Spinal cord (tissue), 10 donors: ENCODE data around the gene SRF. TPM values are rescaled to one million over a fixed set of nuclear protein-coding genes. Genes with fewer than 3 reads are reported as not detected.
A peak's percentile ranks its signal among the peaks of the same experiment; 100 is the strongest.

Source experiments
- DNase-seq, 6 donors: peaks; one replicate each; pipeline versions ENCODE4 v3.0.0 to v3.0.0-alpha.2; 2013 to 2015; ENCODE audit warnings: low spot score in 6 of 6, low read depth in 4 of 6
- H3K27ac ChIP-seq: one replicate; pipeline ENCODE4 v1.5.1; 2013; ENCODE audit warnings: low read depth, low read length, control low read depth
- H3K27me3 ChIP-seq: one replicate; pipeline ENCODE4 v1.6.1; 2013; ENCODE audit warnings: low read length; ENCODE audit not compliant: control insufficient read depth, insufficient read depth
- H3K36me3 ChIP-seq: one replicate; pipeline ENCODE4 v1.6.1; 2013; ENCODE audit warnings: low read length; ENCODE audit not compliant: control insufficient read depth, insufficient read depth
- H3K4me1 ChIP-seq: one replicate; pipeline ENCODE4 v1.6.1; 2013; ENCODE audit warnings: low read length; ENCODE audit not compliant: control insufficient read depth, insufficient read depth
- H3K4me3 ChIP-seq: one replicate; pipeline ENCODE4 v1.5.1; 2013; ENCODE audit warnings: low read depth, low read length, control low read depth
- H3K9me3 ChIP-seq: one replicate; pipeline ENCODE4 v1.6.1; 2013; ENCODE audit warnings: low read length; ENCODE audit not compliant: control insufficient read depth, insufficient read depth
- WGBS: methylation state at CpG from one replicate; pipeline ENCODE4 v1.1.5; 2013; ENCODE audit warnings: missing lambda C conversion rate; ENCODE audit not compliant: insufficient coverage; 5-methylcytosine and 5-hydroxymethylcytosine counted together
- polyA plus RNA-seq, 2 donors: library from polyadenylated mRNA; unstranded; fragments of 120-200 nt; gene quantifications; one replicate each; pipeline ENCODE4 v1.2.1, GENCODE V29; 2013; ENCODE audit not compliant: insufficient read length in 2 of 2
- total RNA-seq, 2 donors: library from RNA; depleted of rRNA in 1 of 2; stranded (reverse); fragments of 120-200 nt in 1 of 2; fragments of >200 nt in 1 of 2; gene quantifications; one replicate each; pipeline versions ENCODE4 v1.2.3 to v1.2.4, GENCODE V29; 2013 to 2014
- donor health status: healthy.

The SRF gene
- total and polyA plus RNA-seq, 4 donors, result 6.8 to 21.7 (median 18.9) TPM

DNA sequence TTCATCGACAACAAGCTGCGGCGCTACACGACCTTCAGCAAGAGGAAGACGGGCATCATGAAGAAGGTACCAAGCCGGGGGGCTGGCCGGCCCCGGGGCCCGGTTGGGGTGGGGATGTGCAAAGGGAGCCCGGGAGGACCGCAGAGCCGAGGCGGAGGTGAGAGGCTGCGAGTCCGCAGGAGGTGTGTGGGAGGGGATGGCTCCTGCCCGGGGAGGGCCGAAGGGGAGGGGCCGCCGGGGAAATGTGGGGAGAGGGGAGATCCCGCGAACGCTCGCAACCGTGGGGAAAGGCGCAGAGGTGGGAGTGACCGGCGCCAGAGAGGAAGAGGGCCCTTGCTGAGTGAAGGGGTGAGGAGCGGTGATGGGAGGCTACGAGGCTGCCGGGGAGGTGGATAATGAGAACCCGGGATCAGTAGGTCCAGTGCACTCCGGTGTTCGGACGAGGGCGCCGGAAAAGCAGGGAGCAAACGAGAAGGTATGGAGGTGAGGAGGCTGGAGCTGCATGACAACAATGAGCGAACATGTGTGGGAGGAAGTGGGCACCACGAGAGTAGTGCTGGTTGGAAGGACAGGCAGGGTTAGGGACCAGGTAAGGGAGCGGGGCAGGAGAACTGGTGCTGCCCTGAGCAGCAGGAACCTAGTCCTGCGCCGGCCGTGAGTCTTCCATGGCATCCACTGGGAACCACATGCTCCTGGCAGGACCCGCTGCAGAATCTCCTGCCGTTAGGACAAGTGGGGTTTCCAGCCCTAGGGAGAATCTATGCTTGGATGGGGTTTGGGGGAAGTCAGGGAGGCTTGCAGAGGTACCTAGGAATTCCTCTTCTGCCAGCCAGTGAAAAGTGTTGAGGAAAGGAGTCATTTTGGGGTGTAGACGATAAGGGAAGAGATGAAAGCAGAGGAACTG, 1.3 kb downstream of the SRF start:
- Histone ChIP-seq H3K36me3 (peaks cover 26% of the 10 kb centered on the region), H3K4me1 (peaks cover 45% of the 10 kb centered on the region), H3K9me3 (no peaks in the 10 kb centered on the region), H3K4me3 (peak overlapping the region; percentile 78), H3K27me3 (no peaks in the 10 kb centered on the region), H3K27ac (peak overlapping the region; percentile 67)
- under 1% methylated on average over 46 of the region's 46 CpGs for WGBS
- peak in 2 of 6 donors; percentile 66 to 78 for DNase-seq

DNA sequence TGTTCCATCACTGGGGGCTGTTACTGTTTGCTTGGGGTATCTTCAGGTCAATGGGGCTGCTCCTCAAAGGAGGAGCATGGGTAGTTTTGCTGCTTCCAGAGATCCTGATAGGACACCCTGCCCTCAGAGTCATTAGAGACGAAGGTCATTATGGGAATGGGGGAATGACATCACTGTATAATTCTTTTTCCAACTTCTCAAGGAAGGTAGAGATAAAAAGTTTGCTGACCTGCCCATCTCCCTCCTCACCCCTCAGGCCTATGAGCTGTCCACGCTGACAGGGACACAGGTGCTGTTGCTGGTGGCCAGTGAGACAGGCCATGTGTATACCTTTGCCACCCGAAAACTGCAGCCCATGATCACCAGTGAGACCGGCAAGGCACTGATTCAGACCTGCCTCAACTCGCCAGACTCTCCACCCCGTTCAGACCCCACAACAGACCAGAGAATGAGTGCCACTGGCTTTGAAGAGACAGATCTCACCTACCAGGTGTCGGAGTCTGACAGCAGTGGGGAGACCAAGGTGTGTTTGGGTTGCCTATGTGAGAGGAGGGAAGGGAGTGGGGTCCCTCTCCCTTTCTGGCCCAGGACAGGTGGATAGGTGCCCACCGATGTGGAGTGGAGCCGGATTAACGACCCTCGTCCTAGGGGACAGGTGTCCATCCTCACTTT, 2.7 kb downstream of the SRF start:
- Histone ChIP-seq H3K27ac (peak overlapping the region; percentile 98), H3K4me3 (peak overlapping the region; percentile 78), H3K9me3 (no peaks in the 10 kb centered on the region), H3K36me3 (peaks cover 39% of the 10 kb centered on the region), H3K27me3 (no peaks in the 10 kb centered on the region), H3K4me1 (peaks cover 45% of the 10 kb centered on the region)
- DNase-seq, result no peak
- WGBS, result 45% methylated on average over 7 of the region's 11 CpGs

DNA sequence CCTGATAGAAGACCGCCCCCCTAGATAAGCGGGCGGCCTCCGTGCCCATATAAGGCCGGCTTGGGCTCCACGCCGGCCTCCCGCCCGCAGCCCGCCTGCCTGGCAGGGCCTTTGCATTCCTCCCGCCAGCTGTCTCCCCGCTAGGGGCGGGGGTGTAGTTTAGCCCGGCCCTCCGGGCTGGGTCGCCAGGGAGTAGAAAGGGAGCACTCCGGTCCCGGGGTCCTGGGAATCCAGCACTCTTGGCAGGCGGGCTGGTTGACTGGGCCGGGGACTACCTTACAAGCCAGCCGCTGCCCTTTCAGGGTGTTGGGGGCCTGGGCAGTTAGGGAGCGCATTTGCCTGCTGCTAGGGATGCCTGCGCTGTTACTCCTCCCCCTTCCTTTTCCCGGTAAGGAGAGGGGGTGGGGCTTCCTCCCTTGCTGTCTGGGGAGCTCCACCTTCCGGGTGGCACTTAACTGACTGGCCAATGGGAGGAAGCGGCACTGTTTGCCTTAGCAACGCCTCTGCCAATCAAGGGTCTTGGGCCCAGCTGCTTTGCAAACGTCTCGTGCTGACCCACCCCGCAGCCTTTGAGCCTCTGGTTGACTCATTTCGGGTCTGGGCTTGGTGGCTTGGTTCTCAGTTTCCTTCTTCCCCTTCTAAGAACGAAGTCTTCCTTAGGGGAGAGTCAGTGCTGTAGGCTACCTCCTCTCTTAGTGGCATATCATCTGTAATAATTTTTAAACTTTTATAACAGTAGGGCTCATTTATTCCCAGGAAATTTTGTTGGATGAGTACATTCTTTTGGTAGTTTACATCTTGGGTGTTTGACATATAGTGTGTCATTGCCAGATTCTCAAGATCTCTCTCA, 3.4 kb downstream of the SRF start:
- Histone ChIP-seq H3K27me3 (no peaks in the 10 kb centered on the region), H3K36me3 (peaks cover 47% of the 10 kb centered on the region), H3K4me1 (peaks cover 45% of the 10 kb centered on the region), H3K27ac (peak overlapping the region; percentile 98), H3K9me3 (no peaks in the 10 kb centered on the region), H3K4me3 (peak overlapping the region; percentile 63)
- WGBS, result under 1% methylated on average over 24 of the region's 32 CpGs
- peak; percentile 84 to 99 (median 94) for DNase-seq

DNA sequence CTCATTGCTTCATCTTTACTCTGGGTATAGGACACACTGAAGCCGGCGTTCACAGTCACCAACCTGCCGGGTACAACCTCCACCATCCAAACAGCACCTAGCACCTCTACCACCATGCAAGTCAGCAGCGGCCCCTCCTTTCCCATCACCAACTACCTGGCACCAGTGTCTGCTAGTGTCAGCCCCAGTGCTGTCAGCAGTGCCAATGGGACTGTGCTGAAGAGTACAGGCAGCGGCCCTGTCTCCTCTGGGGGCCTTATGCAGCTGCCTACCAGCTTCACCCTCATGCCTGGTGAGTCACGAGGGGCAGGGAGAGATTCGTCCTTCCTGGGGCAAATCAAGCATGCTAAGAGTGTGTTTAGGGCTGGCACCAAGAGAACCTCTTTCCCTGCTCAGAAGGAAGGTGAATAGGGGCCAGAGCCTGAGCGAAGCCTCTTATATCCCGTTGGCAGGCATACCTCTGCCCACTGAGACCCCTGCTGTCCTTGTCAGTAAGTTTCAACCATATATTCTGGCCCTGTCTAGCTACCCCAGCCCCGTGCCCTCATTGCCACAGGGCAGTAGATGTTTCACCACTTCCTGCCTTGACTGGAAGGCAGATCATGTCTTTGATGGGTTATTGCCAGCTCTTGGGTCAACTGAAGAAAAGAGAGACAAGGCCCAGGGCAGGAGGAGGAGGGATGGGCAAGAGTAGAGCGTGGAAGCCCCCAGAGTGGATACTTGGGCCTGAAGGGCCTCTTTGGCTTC, 4.8 kb downstream of the SRF start:
- DNase-seq, result no peak
- Histone ChIP-seq H3K9me3 (no peaks in the 10 kb centered on the region), H3K36me3 (peaks cover 57% of the 10 kb centered on the region), H3K4me1 (peaks cover 34% of the 10 kb centered on the region), H3K27me3 (no peaks in the 10 kb centered on the region), H3K27ac (no peak overlapping the region), H3K4me3 (no peak overlapping the region)
- 95% methylated on average over 9 of the region's 11 CpGs for WGBS

DNA sequence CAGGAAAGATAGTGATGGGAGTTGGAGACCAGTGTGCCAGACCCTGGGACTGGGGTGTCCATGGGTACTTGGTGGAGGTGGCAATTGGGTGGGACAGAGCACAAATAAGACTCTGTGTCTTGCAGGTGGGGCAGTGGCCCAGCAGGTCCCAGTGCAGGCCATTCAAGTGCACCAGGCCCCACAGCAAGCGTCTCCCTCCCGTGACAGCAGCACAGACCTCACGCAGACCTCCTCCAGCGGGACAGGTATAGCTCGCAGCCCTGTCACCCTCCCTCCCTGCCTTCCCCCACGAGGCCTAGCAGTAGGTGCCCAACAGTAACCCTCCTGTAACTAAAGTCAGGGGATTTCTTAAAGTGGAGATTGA, 5.3 kb downstream of the SRF start:
- H3K9me3 ChIP-seq, result no peaks in the 10 kb centered on the region
- DNase-seq, result no peak
- H3K27me3 ChIP-seq, result no peaks in the 10 kb centered on the region
- H3K4me3 ChIP-seq, result no peak overlapping the region
- 100% methylated on average over 2 of the region's 6 CpGs for WGBS
- no peak overlapping the region for H3K27ac ChIP-seq
- H3K4me1 ChIP-seq, result peaks cover 35% of the 10 kb centered on the region
- H3K36me3 ChIP-seq, result peaks cover 59% of the 10 kb centered on the region

DNA sequence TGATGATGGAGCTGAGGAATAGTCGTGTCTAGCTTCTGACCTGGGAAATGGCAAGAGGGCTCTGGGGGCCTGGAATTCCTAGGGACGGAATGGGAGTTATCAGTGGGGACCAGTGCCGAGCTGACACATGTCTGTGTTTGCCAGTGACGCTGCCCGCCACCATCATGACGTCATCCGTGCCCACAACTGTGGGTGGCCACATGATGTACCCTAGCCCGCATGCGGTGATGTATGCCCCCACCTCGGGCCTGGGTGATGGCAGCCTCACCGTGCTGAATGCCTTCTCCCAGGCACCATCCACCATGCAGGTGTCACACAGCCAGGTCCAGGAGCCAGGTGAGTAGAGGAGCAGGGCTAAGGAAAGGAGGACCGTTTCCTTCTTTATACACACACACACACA, 7.1 kb downstream of the SRF start:
- H3K27me3 ChIP-seq, result no peaks in the 10 kb centered on the region
- peaks cover 59% of the 10 kb centered on the region for H3K36me3 ChIP-seq
- no peak for DNase-seq
- H3K27ac ChIP-seq, result no peak overlapping the region
- WGBS, result 91% methylated on average over 6 of the region's 12 CpGs
- H3K4me1 ChIP-seq, result peaks cover 33% of the 10 kb centered on the region
- H3K9me3 ChIP-seq, result no peaks in the 10 kb centered on the region
- H3K4me3 ChIP-seq, result no peak overlapping the region

DNA sequence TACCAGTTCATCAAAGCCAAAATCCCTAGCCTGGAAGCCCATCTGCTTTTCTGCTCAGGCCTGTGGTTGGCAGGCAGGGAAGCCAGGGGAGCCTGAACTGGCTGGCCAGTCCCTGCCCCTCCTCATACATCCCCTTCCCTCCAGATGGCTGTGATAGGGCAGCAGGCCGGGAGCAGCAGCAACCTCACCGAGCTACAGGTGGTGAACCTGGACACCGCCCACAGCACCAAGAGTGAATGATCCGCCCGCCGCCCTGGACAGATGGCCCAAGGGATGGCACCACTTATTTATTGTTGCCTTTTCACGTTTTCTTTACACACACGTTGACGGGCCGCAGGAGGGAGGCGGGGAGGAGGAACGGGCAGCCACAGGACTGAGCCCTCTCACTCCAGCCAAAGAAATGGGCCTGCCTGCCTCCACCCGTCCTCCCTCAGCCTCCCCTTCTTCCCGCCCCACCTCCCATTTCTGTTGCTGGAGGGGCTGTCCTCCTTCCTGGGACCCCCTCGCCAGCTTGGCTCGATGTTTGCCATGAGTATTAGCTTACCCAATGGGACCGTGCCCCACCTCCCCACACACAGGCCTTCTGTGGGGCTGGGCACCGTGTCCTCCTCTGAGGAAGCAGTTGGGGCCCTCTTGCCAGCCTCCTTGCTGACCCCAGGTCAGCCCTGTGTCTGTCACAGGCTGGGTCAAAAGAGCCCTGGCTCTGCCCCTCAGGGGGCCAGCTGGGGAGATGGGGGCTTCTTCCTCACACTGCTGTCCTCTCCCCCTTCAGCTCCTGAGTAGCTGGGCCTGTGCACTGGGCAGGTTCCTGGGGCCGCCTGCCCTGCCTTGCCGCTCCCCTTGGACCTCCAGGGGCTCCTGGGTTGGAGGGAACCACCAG, 8.1 kb downstream of the SRF start:
- H3K27me3 ChIP-seq, result no peaks in the 10 kb centered on the region
- H3K36me3 ChIP-seq, result peaks cover 57% of the 10 kb centered on the region
- DNase-seq, result no peak
- WGBS, result 84% methylated on average over 18 of the region's 20 CpGs
- H3K9me3 ChIP-seq, result no peaks in the 10 kb centered on the region
- peaks cover 23% of the 10 kb centered on the region for H3K4me1 ChIP-seq
- H3K27ac ChIP-seq, result no peak overlapping the region
- no peak overlapping the region for H3K4me3 ChIP-seq

DNA sequence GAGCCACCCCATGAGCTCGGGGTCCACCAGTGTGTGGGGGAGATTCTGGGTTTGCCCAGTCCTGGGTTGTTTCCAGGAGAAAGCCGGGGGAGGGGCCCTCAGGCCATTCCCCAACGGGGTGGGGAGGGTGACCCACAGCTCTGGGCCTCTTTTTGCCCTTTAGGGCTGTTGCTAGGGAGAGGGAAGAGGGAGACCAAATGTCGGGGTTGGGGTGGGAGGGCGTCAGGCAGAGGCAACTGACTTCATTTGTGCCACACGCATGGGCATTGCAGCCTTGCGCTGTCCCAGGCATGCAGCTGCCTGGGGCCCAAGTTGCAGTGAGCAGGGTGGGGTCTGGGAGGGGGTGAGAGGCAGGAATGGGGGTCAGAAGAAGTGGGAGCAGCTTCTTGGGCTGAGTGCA, 9.0 kb downstream of the SRF start:
- no peak overlapping the region for H3K27ac ChIP-seq
- DNase-seq, result no peak
- WGBS, result 83% methylated on average over 6 of the region's 7 CpGs
- H3K4me3 ChIP-seq, result no peak overlapping the region
- peaks cover 62% of the 10 kb centered on the region for H3K36me3 ChIP-seq
- no peaks in the 10 kb centered on the region for H3K27me3 ChIP-seq
- H3K4me1 ChIP-seq, result peaks cover 23% of the 10 kb centered on the region
- H3K9me3 ChIP-seq, result no peaks in the 10 kb centered on the region
